Activated naive CD4-positive, alpha-beta T cell treated with anti-CD3 and anti-CD28 coated beads for 36 hours (primary cell): ENCODE data around the gene EBF4. TPM values are rescaled to one million over a fixed set of nuclear protein-coding genes. Genes with fewer than 3 reads are reported as not detected.
"Not testable (repeated sequence)": the region's sequence is repeated elsewhere in the genome, so short reads cannot be mapped to it uniquely, and the experiment has no call there.

Source experiments
- CTCF ChIA-PET: fragments of 350-600 bp; sonication (Branson Sonifier 250); formaldehyde crosslinking; loops from one replicate; lab custom pipeline; 2021; ENCODE audit warnings: antibody characterized with exemption; lab: Charles Lee
- DNase-seq: peaks from one replicate; pipeline ENCODE4 v3.0.0-alpha.2; 2020
- H3K27ac Mint-ChIP-seq: one replicate; pipeline ENCODE4 v1.8.0; 2021; ENCODE audit warnings: mild to moderate bottlenecking, mixed read lengths
- H3K27me3 Mint-ChIP-seq: one replicate; pipeline ENCODE4 v1.8.0; 2021; ENCODE audit warnings: low read depth, mixed read lengths
- H3K36me3 Mint-ChIP-seq: one replicate; pipeline ENCODE4 v1.8.0; 2021; ENCODE audit warnings: low read depth, mixed read lengths
- H3K4me1 Mint-ChIP-seq: one replicate; pipeline ENCODE4 v1.8.0; 2021; ENCODE audit warnings: low read depth, mixed read lengths
- H3K4me3 Mint-ChIP-seq: one replicate; pipeline ENCODE4 v1.8.0; 2021; ENCODE audit warnings: mild to moderate bottlenecking, moderate library complexity, mixed read lengths
- H3K9me3 Mint-ChIP-seq: one replicate; pipeline ENCODE4 v1.8.0; 2021; ENCODE audit warnings: mixed read lengths
- intact Hi-C: fragments of 100-400 bp; cut with micrococcal nuclease; formaldehyde crosslinking; loops from one replicate; pipeline ENCODE4 v1.15.1; 2023
- total RNA-seq, 2 experiments: library from RNA; stranded (reverse); gene quantifications; one replicate each; pipeline ENCODE4 v1.2.3, GENCODE V29; 2021

Gene EBF4
- total RNA-seq, 2 experiments from 2014 or later = 3.2 to 3.5 TPM

- H3K4me3 Mint-ChIP-seq, CTCF ChIA-PET, H3K36me3 Mint-ChIP-seq, intact Hi-C loops, H3K27me3 Mint-ChIP-seq, H3K9me3 Mint-ChIP-seq, H3K4me1 Mint-ChIP-seq, H3K27ac Mint-ChIP-seq, DNase-seq: not testable (repeated sequence)
Measured at GRCh38 chr20:2682040-2682439, 10.5 kb upstream of the EBF4 start.

DNA sequence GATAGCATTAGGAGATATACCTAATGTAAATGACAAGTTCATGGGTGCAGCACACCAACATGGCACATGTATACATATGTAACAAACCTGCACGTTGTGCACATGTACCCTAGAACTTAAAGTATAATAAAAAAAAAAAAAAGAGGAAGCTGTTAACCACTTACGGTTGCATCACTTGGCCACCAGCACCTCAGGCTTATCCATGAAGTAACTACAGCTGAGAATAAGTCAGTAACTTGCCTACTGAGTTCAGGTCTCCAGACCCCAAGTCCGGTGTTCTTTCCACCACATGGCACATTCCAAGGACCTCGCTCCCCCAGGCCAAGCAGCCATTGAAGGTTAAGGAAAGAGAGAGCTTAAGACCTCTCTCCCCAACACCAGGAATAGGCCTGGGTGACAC is 7.8 kb upstream of the EBF4 start:
- H3K27me3 Mint-ChIP-seq, H3K9me3 Mint-ChIP-seq, H3K36me3 Mint-ChIP-seq, H3K4me3 Mint-ChIP-seq, DNase-seq, H3K27ac Mint-ChIP-seq, intact Hi-C loops: not testable (repeated sequence)
- peaks cover 11% of the 10 kb centered on the region for H3K4me1 Mint-ChIP-seq
- CTCF ChIA-PET = interaction anchor here (0.6 to 1.2 kb wide), 3 partner anchors 38 to 433 kb away, joined by 3 to 4 read pairs (median 3); no protein-coding TSS in a partner anchor

- Mint-ChIP-seq H3K4me1 (peaks cover 15% of the 10 kb centered on the region), H3K36me3 (peaks cover 3% of the 10 kb centered on the region), H3K4me3 (no peak overlapping the region), H3K27ac (no peak overlapping the region), H3K27me3 (peaks cover 17% of the 10 kb centered on the region), H3K9me3 (no peaks in the 10 kb centered on the region)
- intact Hi-C loops = no loop called here
- CTCF ChIA-PET = interaction anchor here (0.6 to 4.5 kb wide), 16 partner anchors 12 to 314 kb away, joined by 3 to 67 read pairs (median 5); no protein-coding TSS in a partner anchor
- DNase-seq = no peak
Measured at GRCh38 chr20:2687514-2687913, 5.1 kb upstream of the EBF4 start.

DNA sequence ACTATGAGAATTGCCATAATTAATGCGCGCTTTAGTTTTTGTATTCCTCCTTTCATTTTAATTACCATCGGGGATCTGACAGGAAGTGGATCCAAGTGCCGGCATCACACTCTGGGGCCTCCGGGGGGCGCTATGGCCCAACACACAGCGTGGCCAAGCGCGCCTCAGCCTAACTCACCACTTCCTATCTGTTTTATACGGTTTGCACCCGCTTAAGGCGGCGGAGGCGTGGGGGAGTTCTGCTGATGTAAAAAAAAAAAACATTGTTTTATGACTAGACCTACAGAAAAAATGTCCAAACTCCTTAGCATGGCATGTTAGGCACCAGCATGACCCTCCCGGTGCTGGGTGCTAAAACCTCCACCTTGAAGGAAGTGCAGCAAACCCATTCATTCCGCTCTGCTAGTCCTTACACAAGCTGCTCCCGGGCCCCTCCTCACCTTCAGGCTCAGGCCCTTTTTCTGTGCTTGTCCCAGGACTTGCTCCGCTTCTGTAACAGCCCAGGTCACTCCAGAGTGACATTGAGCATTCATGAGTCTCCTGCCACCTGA is 4.5 kb upstream of the EBF4 start:
- H3K27me3 Mint-ChIP-seq = peaks cover 14% of the 10 kb centered on the region
- no peak overlapping the region for H3K27ac Mint-ChIP-seq
- no peak overlapping the region for H3K4me3 Mint-ChIP-seq
- intact Hi-C loops = loop anchor here (1.0 to 2.0 kb wide), 5 partner anchors 25 to 313 kb away; no protein-coding TSS in a partner anchor
- H3K9me3 Mint-ChIP-seq = no peaks in the 10 kb centered on the region
- peaks cover 15% of the 10 kb centered on the region for H3K4me1 Mint-ChIP-seq
- CTCF ChIA-PET = interaction anchor here (0.6 to 4.5 kb wide), 18 partner anchors 10 to 313 kb away, joined by 3 to 67 read pairs (median 5); no protein-coding TSS in a partner anchor
- H3K36me3 Mint-ChIP-seq = peaks cover 3% of the 10 kb centered on the region
- peak; percentile 91 for DNase-seq

DNA sequence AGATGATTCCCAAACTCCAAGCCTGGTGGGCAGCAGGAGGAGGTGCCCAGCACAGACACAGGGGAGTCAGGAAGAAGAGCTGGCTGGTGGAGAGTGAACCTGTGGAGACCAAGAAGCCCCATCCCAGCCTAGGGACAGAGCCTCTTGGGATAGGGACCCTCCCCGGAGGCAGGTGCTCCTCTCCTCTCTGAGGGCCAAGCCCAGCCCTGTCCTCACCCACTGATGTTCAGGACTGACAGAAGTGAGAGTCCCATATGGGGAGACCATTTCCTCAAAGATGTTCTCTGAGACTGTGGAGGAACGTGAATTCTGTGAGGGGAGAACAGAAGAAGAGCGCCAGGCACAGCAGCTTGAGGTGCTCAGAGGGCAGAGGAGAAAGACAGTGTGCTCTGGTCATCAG is 2.4 kb upstream of the EBF4 start:
- Mint-ChIP-seq H3K4me1 (peaks cover 15% of the 10 kb centered on the region), H3K9me3 (no peaks in the 10 kb centered on the region), H3K36me3 (peaks cover 3% of the 10 kb centered on the region), H3K27ac (no peak overlapping the region), H3K27me3 (peaks cover 27% of the 10 kb centered on the region), H3K4me3 (no peak overlapping the region)
- intact Hi-C loops = no loop called here
- DNase-seq = no peak
- CTCF ChIA-PET = interaction anchor here (0.5 to 4.5 kb wide), 4 partner anchors 32 to 62 kb away, joined by 3 to 67 read pairs (median 17); no protein-coding TSS in a partner anchor

DNA sequence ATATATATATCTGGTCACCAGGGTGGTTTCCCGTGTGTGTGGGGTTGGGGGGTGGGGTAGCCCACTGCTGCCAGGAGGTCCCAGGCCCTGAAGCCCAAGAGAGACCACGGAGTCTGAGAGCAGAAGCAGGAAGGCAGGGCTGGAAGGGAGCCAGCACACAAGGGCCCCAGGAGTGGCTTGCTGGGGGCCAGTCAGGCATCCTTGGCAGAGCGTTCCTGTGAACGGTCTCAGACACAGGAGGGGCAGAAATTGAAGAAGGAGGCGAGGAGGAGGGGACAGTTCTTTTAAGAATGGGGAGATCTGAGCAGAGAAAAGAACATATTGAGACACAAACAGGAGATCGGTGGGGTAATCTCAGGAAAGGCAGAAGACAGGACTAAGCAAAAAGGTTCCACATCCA is 1.9 kb upstream of the EBF4 start:
- CTCF ChIA-PET = interaction anchor here (0.5 to 3.7 kb wide), 3 partner anchors 31 to 51 kb away, joined by 3 to 10 read pairs (median 3); no protein-coding TSS in a partner anchor
- H3K27ac Mint-ChIP-seq = no peak overlapping the region

GRCh38 chr20:2691127-2691526 is 1.5 kb upstream of the EBF4 start:
- H3K9me3 Mint-ChIP-seq = no peaks in the 10 kb centered on the region
- H3K27ac Mint-ChIP-seq = no peak overlapping the region
- DNase-seq = no peak
- peaks cover 15% of the 10 kb centered on the region for H3K4me1 Mint-ChIP-seq
- CTCF ChIA-PET = interaction anchor here (1.1 to 1.2 kb wide), 2 partner anchors 50 to 62 kb away, joined by 3 read pairs; no protein-coding TSS in a partner anchor
- intact Hi-C loops = no loop called here
- H3K36me3 Mint-ChIP-seq = peaks cover 3% of the 10 kb centered on the region
- peaks cover 34% of the 10 kb centered on the region for H3K27me3 Mint-ChIP-seq
- H3K4me3 Mint-ChIP-seq = peak overlapping the region; percentile 75

More for the DNA sequence above, 1.9 kb upstream of the EBF4 start:
- Mint-ChIP-seq H3K36me3 (peaks cover 3% of the 10 kb centered on the region), H3K27me3 (peaks cover 31% of the 10 kb centered on the region), H3K4me3 (peak overlapping the region; percentile 1), H3K4me1 (peaks cover 15% of the 10 kb centered on the region), H3K9me3 (no peaks in the 10 kb centered on the region)
- intact Hi-C loops = no loop called here
- DNase-seq = no peak

GRCh38 chr20:2691663-2692035 is 931 bp upstream of the EBF4 start:
- intact Hi-C loops = loop anchor here (1.0 kb wide), 1 partner anchor 61 kb away; no protein-coding TSS in a partner anchor
- CTCF ChIA-PET = interaction anchor here (1.1 to 1.2 kb wide), 2 partner anchors 50 to 61 kb away, joined by 3 read pairs; no protein-coding TSS in a partner anchor
- no peak for DNase-seq
- Mint-ChIP-seq H3K27ac (no peak overlapping the region), H3K36me3 (peaks cover 3% of the 10 kb centered on the region), H3K4me3 (peak overlapping the region; percentile 75), H3K4me1 (peaks cover 15% of the 10 kb centered on the region), H3K27me3 (peaks cover 36% of the 10 kb centered on the region), H3K9me3 (no peaks in the 10 kb centered on the region)

- Mint-ChIP-seq H3K4me3 (no peak overlapping the region), H3K36me3 (peaks cover 3% of the 10 kb centered on the region), H3K27ac (no peak overlapping the region), H3K9me3 (no peaks in the 10 kb centered on the region), H3K4me1 (peaks cover 10% of the 10 kb centered on the region), H3K27me3 (peaks cover 40% of the 10 kb centered on the region)
- intact Hi-C loops = loop anchor here (1.0 kb wide), 1 partner anchor 59 kb away; no protein-coding TSS in a partner anchor
- peak; percentile 26 for DNase-seq
- CTCF ChIA-PET = interaction anchor here (0.7 to 1.5 kb wide), 5 partner anchors 18 to 148 kb away, joined by 3 to 6 read pairs (median 3); partner anchors contain the start of genes PCED1A and VPS16
Measured at GRCh38 chr20:2692886-2693285, 306 bp downstream of the EBF4 start.

GRCh38 chr20:2693286-2694007 is 867 bp downstream of the EBF4 start:
- peaks cover 40% of the 10 kb centered on the region for H3K27me3 Mint-ChIP-seq
- H3K4me1 Mint-ChIP-seq = peaks cover 4% of the 10 kb centered on the region
- no peak overlapping the region for H3K4me3 Mint-ChIP-seq
- no peak overlapping the region for H3K27ac Mint-ChIP-seq
- DNase-seq = peak; percentile 54
- CTCF ChIA-PET = interaction anchor here (0.6 to 1.5 kb wide), 6 partner anchors 19 to 147 kb away, joined by 3 to 6 read pairs (median 3); partner anchors contain the start of genes PCED1A and VPS16
- H3K36me3 Mint-ChIP-seq = peaks cover 3% of the 10 kb centered on the region
- intact Hi-C loops = no loop called here
- no peaks in the 10 kb centered on the region for H3K9me3 Mint-ChIP-seq

GRCh38 chr20:2694008-2694471 is 1.5 kb downstream of the EBF4 start:
- peaks cover 40% of the 10 kb centered on the region for H3K27me3 Mint-ChIP-seq

DNA sequence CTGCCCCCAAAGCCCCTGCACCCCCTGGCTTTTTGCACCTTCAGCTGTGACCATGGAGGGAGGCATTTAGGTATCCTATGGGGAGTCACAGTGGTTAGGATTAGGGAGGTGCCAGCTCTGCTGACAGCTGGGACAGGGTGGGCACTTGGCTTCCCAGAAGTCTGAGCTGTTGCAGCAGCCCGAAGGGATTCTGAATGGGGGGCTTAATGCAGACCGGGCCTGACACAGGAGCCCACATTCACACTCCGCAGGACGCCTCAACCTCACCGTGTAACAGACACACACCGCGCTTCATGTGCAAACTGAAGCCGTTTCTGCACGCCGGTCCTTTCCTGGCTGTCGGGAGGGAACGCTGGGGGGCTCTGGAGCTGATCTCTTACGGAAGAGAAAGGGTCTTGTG is 1.9 kb downstream of the EBF4 start:
- intact Hi-C loops = no loop called here

More at GRCh38 chr20:2694008-2694471, 1.5 kb downstream of the EBF4 start:
- Mint-ChIP-seq H3K4me3 (peak overlapping the region; percentile 26), H3K36me3 (peaks cover 3% of the 10 kb centered on the region), H3K9me3 (no peaks in the 10 kb centered on the region), H3K4me1 (peaks cover 4% of the 10 kb centered on the region), H3K27ac (no peak overlapping the region)
- DNase-seq = no peak
- CTCF ChIA-PET = interaction anchor here (0.6 to 1.6 kb wide), 4 partner anchors 58 to 187 kb away, joined by 3 to 6 read pairs (median 4); partner anchors contain the start of genes PCED1A and VPS16
- intact Hi-C loops = no loop called here

More for the DNA sequence above, 1.9 kb downstream of the EBF4 start:
- DNase-seq = no peak
- H3K4me1 Mint-ChIP-seq = peaks cover 4% of the 10 kb centered on the region
- CTCF ChIA-PET = interaction anchor here (0.6 to 1.6 kb wide), 3 partner anchors 58 to 188 kb away, joined by 3 to 5 read pairs (median 4); partner anchors contain the start of genes PCED1A and VPS16
- H3K36me3 Mint-ChIP-seq = peaks cover 3% of the 10 kb centered on the region
- H3K27me3 Mint-ChIP-seq = peaks cover 40% of the 10 kb centered on the region
- H3K4me3 Mint-ChIP-seq = peak overlapping the region; percentile 26
- no peak overlapping the region for H3K27ac Mint-ChIP-seq
- H3K9me3 Mint-ChIP-seq = no peaks in the 10 kb centered on the region
